ENCODE data around the gene STARD8. TPM values are rescaled to one million over a fixed set of nuclear protein-coding genes. Genes with fewer than 3 reads are reported as not detected.

Gene STARD8
- total RNA-seq, 2 experiments from 2014 or later: 0.07 to 0.10 TPM

DNA sequence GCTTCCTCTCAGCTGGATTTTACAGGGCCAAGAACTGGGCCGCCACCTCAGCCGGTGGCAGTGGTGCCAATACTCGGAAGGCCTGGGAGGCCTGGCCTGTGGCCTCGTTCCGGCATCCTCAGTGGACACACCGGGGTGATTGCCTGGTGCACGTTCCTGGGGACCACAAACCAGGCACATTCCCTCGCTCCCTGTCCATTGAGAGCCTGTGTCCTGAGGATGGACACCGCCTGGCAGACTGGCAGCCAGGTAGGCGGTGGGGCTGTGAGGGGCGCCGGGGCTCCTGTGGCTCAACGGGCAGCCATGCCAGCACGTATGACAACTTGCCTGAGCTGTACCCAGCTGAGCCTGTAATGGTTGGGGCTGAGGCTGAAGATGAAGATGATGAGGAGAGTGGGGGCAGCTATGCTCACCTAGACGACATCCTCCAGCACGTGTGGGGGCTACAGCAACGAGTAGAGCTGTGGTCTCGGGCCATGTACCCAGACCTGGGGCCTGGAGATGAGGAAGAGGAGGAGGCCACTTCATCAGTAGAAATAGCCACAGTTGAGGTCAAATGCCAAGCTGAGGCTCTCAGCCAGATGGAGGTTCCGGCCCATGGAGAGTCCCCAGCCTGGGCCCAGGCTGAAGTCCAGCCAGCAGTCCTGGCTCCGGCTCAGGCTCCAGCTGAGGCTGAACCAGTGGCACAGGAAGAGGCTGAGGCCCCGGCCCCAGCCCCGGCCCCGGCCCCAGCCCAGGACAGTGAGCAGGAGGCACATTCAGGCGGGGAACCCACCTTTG, 70.4 kb downstream of the STARD8 start:
- no peaks in the 10 kb centered on the region for H3K9me3 Mint-ChIP-seq
- H3K4me1 Mint-ChIP-seq (ENCODE audit: low read depth): no peaks in the 10 kb centered on the region
- no peak overlapping the region for H3K4me3 Mint-ChIP-seq
- intact Hi-C loops (cut with micrococcal nuclease): no loop called here
- DNase-seq: no peak
- no peaks in the 10 kb centered on the region for H3K36me3 Mint-ChIP-seq (ENCODE audit: low read depth)
- H3K27me3 Mint-ChIP-seq (ENCODE audit: low read depth): no peaks in the 10 kb centered on the region
- no peak overlapping the region for H3K27ac Mint-ChIP-seq
- CTCF ChIA-PET: interaction anchor here (0.9 kb wide), 1 partner anchor 15 kb away, joined by 3 read pairs; no protein-coding TSS in a partner anchor

DNA sequence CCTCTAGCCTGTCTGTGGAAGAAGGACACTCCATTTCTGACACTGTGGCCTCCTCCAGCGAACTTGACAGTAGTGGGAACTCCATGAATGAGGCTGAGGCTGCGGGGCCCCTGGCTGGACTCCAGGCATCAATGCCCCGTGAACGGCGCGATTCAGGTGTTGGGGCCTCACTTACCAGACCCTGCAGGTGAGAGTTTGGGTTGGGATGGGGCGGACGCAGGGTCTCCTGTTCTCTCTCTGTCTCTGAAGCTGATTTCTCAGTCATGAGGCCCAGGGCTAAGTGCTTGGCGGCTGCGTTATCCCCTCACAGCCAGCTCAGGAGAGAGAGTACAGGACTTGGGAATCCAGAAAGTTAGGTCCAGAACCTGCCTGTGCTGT, 71.0 kb downstream of the STARD8 start:
- intact Hi-C loops (cut with micrococcal nuclease): no loop called here
- no peak overlapping the region for H3K27ac Mint-ChIP-seq
- H3K4me3 Mint-ChIP-seq: no peak overlapping the region
- H3K9me3 Mint-ChIP-seq: no peaks in the 10 kb centered on the region
- DNase-seq: no peak
- no peaks in the 10 kb centered on the region for H3K4me1 Mint-ChIP-seq (ENCODE audit: low read depth)
- CTCF ChIA-PET: interaction anchor here (0.9 kb wide), 1 partner anchor 15 kb away, joined by 3 read pairs; no protein-coding TSS in a partner anchor
- H3K36me3 Mint-ChIP-seq (ENCODE audit: low read depth): no peaks in the 10 kb centered on the region
- H3K27me3 Mint-ChIP-seq (ENCODE audit: low read depth): no peaks in the 10 kb centered on the region

DNA sequence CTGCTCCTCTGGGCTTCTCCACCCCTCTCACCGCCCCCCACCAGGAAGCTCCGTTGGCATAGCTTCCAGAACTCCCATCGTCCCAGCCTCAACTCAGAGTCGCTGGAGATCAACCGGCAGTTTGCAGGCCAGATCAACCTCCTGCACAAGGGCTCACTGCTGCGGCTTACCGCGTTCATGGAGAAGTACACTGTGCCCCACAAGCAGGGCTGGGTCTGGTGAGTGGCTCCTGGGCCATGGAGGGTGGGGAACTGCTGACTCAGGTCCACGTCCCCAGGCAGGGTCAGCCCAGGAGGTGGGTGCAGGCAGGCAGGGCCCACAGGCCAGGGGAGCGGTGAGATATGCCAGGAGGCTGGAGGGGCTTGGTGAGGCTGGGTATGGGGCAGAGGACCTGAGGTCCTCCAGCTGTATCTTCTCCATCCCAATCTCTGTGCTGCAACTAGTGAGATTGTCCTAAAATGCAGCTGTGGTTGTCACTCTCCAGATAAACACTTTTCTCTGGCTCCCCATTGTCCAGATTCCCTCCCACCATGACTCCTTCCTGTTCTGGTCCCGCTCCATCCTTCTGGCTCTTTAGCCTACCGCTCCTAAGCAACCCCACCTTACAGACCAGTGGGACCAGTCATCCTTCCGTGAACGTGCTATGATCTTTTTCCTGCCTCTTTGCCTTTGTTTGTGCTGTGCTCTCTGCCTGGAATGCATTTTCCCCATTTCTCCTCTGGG, 71.9 kb downstream of the STARD8 start:
- no peaks in the 10 kb centered on the region for H3K9me3 Mint-ChIP-seq
- H3K27me3 Mint-ChIP-seq (ENCODE audit: low read depth): no peaks in the 10 kb centered on the region
- intact Hi-C loops (cut with micrococcal nuclease): no loop called here
- H3K4me3 Mint-ChIP-seq: no peak overlapping the region
- DNase-seq: no peak
- no peaks in the 10 kb centered on the region for H3K36me3 Mint-ChIP-seq (ENCODE audit: low read depth)
- no peaks in the 10 kb centered on the region for H3K4me1 Mint-ChIP-seq (ENCODE audit: low read depth)
- CTCF ChIA-PET: interaction anchor here (0.9 kb wide), 1 partner anchor 14 kb away, joined by 3 read pairs; no protein-coding TSS in a partner anchor
- no peak overlapping the region for H3K27ac Mint-ChIP-seq

DNA sequence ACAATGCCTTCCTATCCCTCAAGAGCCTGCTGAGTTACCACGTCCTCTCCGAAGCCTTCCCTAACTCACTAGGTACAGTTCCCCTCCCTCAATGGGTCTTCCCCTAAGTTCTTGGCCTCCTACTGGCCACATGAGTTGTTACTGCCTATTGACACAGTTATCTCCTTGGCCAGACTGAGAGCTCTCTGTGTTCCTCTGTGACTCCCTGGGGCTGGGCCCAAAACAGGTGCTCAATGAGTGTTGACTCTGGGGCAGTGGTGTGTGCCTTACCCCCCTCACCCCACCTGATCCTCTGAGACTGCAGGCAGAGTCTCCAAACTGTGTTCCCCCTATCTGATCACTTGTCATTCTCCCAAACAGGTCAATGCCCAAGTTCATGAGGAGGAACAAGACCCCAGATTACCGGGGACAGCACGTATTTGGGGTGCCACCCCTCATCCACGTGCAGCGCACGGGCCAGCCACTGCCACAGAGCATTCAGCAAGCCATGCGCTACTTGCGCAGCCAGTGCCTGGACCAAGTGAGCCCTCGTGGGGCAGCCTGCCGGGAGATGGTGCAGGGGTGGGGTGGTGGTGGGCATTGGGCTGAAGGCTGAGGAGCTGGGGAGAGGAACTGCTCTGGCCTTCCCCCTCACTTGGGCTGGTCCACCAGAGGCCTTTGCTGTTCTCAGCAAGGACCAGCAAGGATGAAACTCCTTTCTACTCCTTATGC, 72.6 kb downstream of the STARD8 start:
- Mint-ChIP-seq H3K4me3 (no peak overlapping the region), H3K27me3 (ENCODE audit: low read depth) (no peaks in the 10 kb centered on the region), H3K27ac (no peak overlapping the region), H3K36me3 (ENCODE audit: low read depth) (no peaks in the 10 kb centered on the region), H3K4me1 (ENCODE audit: low read depth) (no peaks in the 10 kb centered on the region), H3K9me3 (no peaks in the 10 kb centered on the region)
- intact Hi-C loops (cut with micrococcal nuclease): no loop called here
- CTCF ChIA-PET: no interaction called here
- DNase-seq: no peak

DNA sequence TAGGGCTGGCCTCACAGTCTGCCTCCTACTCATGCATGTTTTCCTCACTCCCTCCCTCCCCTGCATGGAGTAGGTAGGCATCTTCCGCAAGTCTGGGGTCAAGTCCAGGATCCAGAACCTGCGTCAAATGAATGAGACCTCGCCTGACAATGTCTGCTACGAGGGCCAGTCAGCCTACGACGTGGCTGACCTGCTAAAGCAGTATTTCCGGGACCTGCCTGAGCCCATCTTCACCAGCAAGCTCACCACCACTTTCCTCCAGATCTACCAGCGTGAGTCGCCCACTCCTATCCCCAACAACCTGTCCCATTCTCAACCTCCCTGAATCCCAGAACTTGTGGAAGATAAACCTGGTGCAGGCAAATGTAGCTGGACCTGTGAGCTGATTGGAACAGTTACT, 73.4 kb downstream of the STARD8 start:
- CTCF ChIA-PET: no interaction called here
- no peak for DNase-seq
- Mint-ChIP-seq H3K36me3 (ENCODE audit: low read depth) (no peaks in the 10 kb centered on the region), H3K27me3 (ENCODE audit: low read depth) (no peaks in the 10 kb centered on the region), H3K27ac (no peak overlapping the region), H3K4me3 (no peak overlapping the region), H3K9me3 (no peaks in the 10 kb centered on the region), H3K4me1 (ENCODE audit: low read depth) (no peaks in the 10 kb centered on the region)
- intact Hi-C loops (cut with micrococcal nuclease): no loop called here

DNA sequence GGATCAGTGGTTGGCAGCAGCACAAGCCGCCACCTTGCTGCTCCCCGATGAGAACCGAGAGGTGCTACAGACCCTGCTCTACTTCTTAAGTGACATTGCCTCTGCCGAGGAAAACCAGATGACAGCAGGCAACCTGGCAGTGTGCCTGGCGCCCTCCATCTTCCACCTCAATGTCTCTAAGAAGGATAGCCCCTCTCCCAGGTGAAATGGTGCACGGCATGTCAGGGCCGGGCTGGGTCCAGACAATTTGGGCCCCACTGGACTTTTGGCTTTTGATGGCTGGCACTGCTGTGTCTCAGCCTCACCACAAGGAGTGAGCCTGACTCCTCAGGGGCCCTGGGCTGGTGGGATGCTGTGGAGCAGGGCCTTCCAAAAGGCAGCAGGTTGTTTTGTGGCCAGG, 74.1 kb downstream of the STARD8 start:
- Mint-ChIP-seq H3K4me3 (no peak overlapping the region), H3K9me3 (no peaks in the 10 kb centered on the region), H3K27me3 (ENCODE audit: low read depth) (no peaks in the 10 kb centered on the region), H3K36me3 (ENCODE audit: low read depth) (no peaks in the 10 kb centered on the region), H3K27ac (no peak overlapping the region), H3K4me1 (ENCODE audit: low read depth) (no peaks in the 10 kb centered on the region)
- CTCF ChIA-PET: no interaction called here
- no peak for DNase-seq
- intact Hi-C loops (cut with micrococcal nuclease): no loop called here

DNA sequence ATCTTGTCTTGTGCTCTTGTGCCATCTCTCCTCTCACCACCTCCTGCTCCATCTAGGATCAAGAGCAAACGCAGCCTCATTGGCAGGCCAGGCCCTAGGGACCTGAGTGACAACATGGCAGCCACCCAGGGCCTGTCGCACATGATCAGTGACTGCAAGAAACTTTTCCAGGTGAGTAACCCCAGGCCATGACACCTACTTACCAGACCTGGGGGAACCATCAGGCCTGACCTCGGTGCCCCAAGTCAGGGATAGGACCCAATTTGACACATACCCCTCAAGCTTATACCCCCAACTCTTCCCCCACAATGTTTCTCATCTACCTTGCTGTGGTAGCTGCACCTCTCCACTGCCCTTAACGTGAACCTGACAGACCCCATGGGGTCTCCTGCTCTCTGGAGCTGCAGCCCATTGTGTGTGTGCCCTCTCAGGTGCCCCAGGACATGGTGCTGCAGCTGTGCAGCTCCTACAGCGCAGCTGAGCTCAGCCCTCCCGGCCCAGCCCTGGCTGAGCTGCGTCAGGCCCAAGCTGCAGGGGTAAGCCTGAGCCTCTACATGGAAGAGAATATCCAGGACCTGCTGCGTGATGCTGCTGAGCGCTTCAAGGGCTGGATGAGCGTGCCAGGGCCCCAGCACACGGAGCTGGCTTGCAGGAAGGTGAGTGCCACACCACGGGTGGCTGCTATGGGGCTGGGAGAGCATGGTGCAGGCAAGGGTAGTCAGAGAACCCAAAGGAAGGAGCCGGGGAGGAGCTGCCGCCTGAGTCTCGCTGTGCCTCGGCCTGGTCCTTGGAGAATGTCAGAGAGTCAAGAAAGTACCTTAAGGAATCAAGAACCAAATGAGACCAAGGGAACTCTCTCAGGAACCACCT, 74.8 kb downstream of the STARD8 start:
- Mint-ChIP-seq H3K4me1 (ENCODE audit: low read depth) (no peaks in the 10 kb centered on the region), H3K4me3 (no peak overlapping the region), H3K9me3 (no peaks in the 10 kb centered on the region), H3K27me3 (ENCODE audit: low read depth) (no peaks in the 10 kb centered on the region), H3K27ac (no peak overlapping the region), H3K36me3 (ENCODE audit: low read depth) (no peaks in the 10 kb centered on the region)
- DNase-seq: no peak
- CTCF ChIA-PET: no interaction called here
- intact Hi-C loops (cut with micrococcal nuclease): no loop called here

DNA sequence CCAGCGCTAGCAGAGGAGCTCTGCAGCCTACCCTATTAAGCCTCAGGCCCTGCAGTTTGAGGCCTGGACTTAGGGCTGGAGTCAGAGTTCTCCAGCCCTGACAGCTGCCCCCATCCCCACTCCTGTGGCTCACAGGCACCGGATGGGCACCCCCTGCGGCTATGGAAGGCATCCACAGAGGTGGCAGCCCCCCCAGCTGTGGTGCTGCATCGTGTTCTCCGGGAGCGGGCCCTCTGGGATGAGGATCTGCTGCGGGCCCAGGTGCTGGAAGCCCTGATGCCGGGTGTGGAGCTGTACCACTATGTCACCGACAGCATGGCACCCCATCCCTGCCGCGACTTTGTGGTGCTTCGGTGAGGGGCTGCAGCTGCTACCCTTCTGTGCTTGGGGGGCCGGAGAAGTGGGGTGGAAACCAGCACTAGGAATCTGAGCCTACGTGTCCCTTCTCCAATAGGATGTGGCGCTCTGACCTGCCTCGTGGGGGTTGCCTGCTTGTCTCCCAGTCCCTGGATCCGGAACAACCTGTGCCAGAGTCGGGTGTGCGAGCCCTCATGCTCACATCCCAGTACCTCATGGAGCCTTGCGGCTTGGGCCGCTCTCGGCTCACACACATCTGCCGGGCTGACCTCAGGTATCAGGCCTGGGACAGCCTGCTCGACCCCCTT, 76.2 kb downstream of the STARD8 start:
- CTCF ChIA-PET: no interaction called here
- H3K4me1 Mint-ChIP-seq (ENCODE audit: low read depth): no peaks in the 10 kb centered on the region
- peaks cover 3% of the 10 kb centered on the region for H3K27me3 Mint-ChIP-seq (ENCODE audit: low read depth)
- H3K36me3 Mint-ChIP-seq (ENCODE audit: low read depth): no peaks in the 10 kb centered on the region
- H3K4me3 Mint-ChIP-seq: no peak overlapping the region
- no peak for DNase-seq
- H3K27ac Mint-ChIP-seq: no peak overlapping the region
- H3K9me3 Mint-ChIP-seq: no peaks in the 10 kb centered on the region
- intact Hi-C loops (cut with micrococcal nuclease): no loop called here

DNA sequence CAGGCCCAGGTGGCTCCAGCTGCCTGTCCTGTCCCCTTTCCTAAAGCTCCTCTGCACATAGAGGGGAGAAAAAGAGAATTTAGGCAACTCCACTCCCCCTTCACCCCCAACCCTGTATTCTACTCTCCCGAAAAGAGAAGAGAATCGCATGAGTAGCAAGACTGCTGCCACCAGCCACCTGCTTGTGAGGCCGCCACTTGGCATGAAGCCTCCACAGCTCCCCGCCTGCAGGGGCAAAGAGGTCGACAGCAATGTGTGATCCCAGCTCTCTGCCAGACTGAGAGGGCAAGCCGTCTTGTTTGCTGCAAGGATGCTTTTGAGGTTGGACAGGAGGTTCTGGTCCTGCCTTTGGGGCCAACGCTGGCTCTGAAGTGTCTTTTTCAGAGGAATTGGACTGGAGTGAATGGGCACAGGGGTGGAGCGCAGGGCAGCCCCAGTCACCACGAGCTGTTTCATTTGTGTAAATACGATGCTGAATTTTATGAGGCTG, 77.1 kb downstream of the STARD8 start:
- DNase-seq: no peak
- H3K27ac Mint-ChIP-seq: no peak overlapping the region
- intact Hi-C loops (cut with micrococcal nuclease): no loop called here
- CTCF ChIA-PET: interaction anchor here (0.7 kb wide), 1 partner anchor 528 kb away, joined by 4 read pairs; no protein-coding TSS in a partner anchor
- H3K4me3 Mint-ChIP-seq: no peak overlapping the region
- no peaks in the 10 kb centered on the region for H3K4me1 Mint-ChIP-seq (ENCODE audit: low read depth)
- H3K36me3 Mint-ChIP-seq (ENCODE audit: low read depth): no peaks in the 10 kb centered on the region
- H3K27me3 Mint-ChIP-seq (ENCODE audit: low read depth): peaks cover 3% of the 10 kb centered on the region
- H3K9me3 Mint-ChIP-seq: no peaks in the 10 kb centered on the region

DNA sequence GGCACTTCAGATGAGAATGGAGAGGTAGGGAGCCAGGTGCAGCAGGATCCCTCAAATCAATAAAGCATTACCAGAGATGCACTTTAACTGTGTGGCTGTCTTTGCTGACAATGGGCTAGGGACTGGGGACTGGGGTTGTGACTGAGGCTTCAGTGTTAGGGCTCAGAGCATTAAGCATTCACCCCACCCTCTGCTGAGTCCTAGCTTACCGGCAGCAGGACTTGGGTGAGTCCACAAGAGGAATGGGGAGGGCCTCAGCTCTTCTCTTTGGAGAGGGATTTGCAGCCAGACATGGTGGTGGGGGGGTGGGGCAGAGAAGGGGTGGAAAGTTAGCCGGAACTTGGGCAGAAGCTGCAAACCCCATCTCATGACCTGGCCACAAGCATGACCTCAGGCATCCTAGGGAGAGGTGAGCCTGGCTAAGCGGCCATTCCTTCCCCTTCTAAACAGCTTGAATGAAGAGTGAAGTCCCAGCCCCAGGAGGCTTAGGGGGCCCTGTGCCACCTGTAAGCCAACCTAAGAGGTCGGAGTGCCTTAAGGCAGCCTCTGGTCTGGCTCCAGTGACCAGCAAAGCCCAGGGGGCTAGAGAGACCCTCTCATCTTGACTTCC, 78.4 kb downstream of the STARD8 start:
- intact Hi-C loops (cut with micrococcal nuclease): no loop called here
- Mint-ChIP-seq H3K4me3 (no peak overlapping the region), H3K36me3 (ENCODE audit: low read depth) (no peaks in the 10 kb centered on the region), H3K27ac (no peak overlapping the region), H3K4me1 (ENCODE audit: low read depth) (no peaks in the 10 kb centered on the region), H3K27me3 (ENCODE audit: low read depth) (peaks cover 3% of the 10 kb centered on the region), H3K9me3 (no peaks in the 10 kb centered on the region)
- DNase-seq: no peak
- CTCF ChIA-PET: no interaction called here

DNA sequence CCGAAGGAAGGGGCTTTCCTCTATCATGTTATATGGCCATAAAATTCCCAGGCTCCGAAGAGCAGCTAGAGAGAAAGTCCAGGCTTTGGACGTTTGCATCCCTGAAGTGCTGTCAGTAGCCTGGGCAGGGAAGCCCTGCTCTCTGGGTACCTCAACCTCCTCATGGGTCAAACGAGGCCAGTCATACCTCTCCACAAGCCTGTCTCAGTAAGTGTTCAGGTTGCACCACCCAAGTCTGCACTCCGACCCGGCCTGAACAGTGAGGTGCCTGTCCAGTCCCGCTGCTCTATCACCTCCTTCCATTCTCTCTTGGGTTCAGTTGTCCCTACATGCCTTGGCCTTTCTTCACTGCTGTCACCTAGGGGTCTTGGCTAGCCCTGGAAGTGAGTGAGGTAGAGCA, 78.9 kb downstream of the STARD8 start:
- no peak overlapping the region for H3K27ac Mint-ChIP-seq
- H3K9me3 Mint-ChIP-seq: no peaks in the 10 kb centered on the region
- no peaks in the 10 kb centered on the region for H3K4me1 Mint-ChIP-seq (ENCODE audit: low read depth)
- no peaks in the 10 kb centered on the region for H3K36me3 Mint-ChIP-seq (ENCODE audit: low read depth)
- intact Hi-C loops (cut with micrococcal nuclease): no loop called here
- H3K27me3 Mint-ChIP-seq (ENCODE audit: low read depth): peaks cover 3% of the 10 kb centered on the region
- H3K4me3 Mint-ChIP-seq: no peak overlapping the region
- no peak for DNase-seq
- CTCF ChIA-PET: no interaction called here
